ENCODE measurements around the gene TAF3.

TAF3 gene

DNA sequence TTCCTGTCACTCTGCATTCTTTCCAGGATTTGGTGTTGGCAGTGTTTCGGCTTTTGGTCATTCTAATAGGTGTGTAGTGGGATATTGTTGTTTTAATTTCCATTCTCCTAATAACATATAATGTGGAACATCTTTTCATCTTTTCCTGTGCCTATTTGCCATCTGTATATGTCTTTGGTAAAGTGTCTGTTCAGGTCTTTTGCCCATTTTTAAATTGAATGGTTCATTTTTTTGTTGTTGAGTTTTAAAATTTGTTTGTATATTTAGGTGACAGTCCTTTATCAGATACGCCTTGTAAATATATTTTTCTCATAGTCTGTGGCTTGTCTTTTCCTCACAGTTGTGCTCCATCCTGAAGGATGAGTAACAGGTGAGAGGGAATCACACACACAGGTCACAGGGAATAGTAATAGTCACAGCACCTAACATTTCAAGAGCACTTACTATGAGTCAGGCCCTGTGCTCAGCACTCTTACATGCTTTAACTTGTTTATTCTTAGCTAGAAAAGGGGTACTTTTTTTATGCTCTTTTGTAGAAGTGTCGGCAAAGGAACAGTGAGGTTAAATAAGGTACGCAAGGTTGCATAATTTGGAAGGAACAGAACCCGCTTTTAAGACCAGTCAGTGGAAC is 119.1 kb downstream of the TAF3 start:
- no peak for DNase-seq (ENCODE audit: low read depth)

DNA sequence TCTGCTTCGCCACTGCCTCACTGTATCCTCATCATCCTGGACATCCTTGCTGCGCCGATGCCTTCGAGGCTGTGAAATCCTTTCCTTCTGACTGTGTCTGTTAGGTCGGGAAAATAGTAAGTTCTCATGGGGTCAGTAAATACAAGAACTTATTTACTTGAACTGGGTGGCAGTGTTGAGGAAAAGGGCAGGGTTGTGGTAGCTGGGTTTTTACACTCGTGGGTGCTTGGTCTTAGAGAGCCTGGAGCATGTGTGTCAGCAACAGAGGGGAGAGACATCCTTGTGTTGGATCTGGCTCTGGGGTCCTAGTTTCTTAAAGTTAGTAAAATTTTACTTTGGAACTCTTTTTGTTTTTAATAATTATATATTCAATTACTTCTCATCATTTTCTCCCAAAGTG is 123.3 kb downstream of the TAF3 start:
- DNase-seq (ENCODE audit: low read depth), result no peak

DNA sequence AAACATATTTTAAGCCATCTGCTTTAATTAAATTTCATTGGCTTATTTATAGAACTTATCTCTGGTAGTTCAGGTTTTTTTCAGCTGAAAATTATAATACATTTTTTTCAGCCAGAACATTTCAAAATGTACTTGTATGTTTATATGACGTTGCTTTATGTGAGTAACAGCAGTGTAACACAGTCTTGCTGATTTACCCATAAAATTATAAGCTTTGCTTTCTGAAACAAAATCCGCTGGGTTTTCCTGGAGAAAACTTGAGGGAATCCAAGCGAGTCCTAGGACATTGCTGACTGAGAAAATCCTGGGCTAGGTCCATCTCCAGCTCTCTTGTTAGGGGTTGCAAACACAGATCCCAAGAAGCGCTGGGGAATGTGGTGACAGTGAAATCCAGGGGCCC is 124.0 kb downstream of the TAF3 start:
- DNase-seq (ENCODE audit: low read depth), result no peak

DNA sequence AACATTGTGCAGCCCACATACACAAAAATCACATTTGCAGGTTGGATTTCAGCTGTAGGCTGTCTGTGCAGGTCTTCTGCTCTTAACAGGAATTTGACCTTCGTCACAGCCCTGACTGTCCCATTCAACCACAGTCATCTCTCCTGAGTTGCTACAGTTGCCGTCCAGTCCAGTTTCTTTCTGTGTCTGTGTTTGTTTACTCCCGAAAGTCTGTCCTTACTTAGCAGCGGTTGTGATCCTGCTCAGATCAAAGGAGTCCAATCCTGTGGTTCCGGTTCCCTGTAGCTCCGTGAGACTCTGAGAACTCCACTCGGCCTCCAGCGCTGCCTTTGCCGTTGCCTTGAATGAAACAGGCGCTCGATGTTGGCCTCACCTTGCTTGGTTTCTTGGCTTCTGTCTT is 124.6 kb downstream of the TAF3 start:
- no peak for DNase-seq (ENCODE audit: low read depth)

DNA sequence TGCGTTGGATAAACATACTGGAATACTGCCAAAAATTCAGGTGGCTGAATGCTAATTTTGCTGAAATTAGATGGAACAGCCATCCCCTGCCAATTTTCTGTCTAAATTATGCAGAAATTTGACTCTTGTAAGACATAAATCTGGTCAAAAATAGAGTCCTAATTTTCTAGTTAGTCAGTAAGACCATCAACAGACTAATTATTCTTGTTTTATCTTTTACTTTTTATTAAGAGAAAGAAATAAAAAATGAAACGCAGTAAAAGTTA is 125.8 kb downstream of the TAF3 start:
- no peak for DNase-seq (ENCODE audit: low read depth)

DNA sequence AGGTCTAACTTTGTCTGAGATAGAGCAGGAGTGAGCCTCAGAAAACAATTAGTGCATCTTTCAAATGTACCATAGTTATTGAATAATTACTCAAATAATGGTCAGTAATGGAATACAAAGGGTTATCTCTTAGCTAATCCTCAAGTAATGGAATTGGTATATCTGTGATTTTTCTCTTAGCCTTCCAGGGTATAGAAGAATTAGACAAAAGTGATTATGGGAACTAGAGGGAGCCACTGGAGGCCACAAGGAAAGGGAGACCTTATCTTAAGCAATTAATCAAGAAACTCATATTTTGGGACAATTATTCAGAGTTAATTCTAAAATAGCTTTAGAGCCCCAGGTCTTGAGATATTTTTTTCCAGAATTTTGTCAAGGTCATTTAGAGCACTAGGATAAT is 126.2 kb downstream of the TAF3 start:
- no peak for DNase-seq (ENCODE audit: low read depth)

DNA sequence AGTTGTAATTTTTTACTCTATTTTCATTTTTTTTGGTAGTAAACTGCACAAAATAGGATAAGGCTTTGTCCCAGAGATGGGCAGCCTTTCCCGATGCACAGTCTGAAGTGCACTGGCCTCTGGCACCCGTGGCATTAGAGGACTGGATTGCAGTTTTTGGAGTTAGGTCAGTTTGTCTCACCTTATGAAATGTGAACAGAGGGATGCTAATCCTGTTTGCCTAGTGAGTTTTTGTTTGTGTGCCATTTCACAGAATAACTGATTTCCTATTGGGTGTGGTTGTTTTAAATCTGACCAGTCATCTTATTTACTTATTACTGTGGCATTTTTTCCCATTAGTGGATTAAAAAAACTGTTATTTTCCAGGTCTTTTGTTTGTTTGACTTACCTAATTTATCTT is 126.7 kb downstream of the TAF3 start:
- DNase-seq (ENCODE audit: low read depth), result no peak

DNA sequence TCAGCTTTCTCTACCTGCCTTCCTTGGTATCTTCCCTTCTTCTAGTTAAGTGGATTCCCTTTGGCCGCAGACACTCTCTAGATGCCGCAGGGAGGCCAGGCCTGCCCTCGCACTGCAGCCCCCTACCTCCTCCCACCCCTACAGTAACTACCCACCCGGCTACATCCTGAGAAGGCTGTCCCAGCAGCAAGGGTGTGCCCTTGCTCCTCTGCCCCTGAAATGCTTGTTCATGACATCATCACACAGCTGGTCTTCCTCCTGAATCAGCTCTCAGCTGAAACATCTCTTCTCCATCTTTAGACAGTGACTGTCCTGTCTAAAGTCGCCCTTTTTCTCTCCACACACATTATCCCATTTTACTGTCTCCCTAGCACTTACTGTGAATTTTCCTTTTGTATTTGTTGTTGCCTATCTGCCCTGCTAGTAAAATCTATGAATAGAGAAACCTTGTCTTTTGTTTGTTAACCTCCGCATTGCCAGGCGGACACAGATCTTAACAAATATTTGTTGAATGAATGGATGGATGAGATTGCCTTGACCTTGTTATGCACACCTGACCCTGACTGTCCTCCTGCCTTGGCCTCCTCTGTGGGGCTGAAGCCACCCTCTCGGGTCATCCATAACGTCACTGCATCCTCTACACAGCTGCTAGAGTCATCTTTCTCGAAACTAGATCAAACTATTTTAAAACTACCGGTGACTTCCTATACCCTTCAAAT is 127.3 kb downstream of the TAF3 start:
- DNase-seq (ENCODE audit: low read depth), result no peak

DNA sequence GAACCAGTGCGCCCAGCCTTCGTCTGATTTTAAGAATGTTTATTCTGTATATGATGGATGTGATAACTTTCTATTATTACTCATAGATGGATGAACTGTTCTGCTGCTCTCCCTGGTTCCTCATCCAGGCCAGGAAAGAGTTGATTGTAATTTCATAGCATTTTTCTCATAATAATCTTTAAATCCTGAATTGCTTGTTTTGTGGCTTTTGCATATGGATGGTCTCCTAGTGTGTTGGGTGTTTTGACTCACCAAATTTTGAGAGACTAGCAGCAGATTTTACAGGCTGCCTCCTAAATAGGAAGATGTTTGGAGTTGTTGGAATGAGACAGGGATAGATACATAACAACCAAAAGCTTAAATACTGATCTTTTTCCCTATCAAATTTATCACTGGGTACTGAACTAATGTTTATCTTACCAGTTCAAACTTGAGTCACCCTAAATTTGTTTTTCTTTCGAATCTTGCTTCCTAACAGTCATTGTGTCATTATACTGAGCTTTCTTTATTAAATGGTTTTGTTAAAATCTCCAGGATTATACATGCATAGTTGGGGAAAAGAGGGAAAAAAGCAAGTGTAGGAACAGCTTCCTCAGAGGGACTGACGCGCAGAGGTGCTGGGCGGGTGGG is 130.2 kb downstream of the TAF3 start:
- no peak for DNase-seq (ENCODE audit: low read depth)

DNA sequence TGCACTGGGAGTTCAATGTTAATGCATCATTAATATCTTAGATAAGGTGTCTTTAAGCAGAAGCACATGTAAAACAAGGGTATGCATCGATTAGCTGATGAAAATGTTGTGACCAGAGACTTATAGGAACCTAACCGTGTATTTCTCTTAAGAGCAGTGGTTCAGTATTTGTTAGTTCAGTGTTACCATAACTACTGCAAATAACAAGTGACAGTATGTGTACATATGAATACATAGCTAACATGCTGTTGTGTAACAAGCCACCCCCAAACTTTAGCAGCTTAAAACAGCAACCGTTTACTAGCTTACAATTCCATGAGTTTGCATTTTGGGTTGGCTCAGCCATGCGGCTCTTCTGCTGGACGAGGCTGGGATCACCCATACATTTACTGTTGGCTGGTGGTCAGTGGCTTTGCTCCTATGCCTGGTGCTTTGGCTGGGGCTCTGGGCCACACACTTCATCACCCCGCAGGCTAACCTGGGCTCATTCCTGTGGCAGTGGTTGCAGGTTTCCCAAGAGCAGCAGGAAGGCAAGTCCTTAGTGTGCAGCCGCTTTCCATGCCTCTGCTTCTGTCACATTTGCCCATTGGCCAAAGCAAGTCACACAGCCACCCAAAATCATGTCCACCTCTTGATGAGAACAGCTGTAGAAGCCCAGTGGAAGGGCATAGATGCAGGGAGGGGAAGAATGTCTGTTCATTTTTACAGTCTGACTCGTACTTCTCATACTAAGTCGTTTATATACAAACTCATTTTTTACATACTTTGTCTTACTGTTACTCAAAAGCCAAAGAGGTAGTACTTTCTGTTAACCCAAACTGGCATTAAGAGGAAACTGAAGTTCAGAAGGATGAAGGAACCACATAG is 132.9 kb downstream of the TAF3 start:
- no peak for DNase-seq (ENCODE audit: low read depth)

DNA sequence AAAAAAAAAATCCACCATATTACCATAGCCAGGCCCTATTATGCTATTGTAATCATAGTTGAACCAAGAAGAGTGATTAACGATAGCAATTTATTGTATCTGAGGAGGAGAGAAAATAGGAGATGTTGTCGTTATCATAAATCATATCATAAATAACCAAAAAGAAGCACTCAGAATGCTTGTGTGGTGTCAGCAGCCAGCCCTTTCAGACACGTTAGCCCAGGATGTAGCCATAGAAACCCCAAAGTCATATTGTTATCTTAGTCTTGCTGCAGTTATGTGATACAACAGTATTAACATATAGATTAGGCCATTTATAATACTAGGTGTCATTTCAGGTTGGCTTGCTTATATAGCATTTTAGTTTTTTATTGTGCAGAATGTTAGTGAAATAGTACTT is 134.0 kb downstream of the TAF3 start:
- DNase-seq (ENCODE audit: low read depth), result no peak

DNA sequence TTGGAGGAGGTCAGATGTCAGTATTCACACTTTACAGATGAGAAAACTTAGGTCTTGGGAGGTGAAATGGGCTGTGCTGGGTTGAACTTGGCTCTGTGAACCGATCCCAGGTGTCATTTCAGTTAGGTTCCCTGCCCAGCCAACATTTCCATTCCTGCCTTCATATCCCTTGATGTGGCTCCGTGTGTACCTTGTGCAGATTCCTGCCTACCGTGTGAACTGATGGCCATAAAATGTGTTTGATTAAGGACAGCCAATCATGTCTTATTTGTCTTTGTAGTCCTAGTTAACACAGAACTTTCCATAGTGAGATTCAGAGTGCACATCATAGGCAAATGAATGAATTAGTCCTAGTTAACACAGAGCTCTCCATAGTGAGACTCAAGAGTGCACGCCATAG is 135.1 kb downstream of the TAF3 start:
- no peak for DNase-seq (ENCODE audit: low read depth)

DNA sequence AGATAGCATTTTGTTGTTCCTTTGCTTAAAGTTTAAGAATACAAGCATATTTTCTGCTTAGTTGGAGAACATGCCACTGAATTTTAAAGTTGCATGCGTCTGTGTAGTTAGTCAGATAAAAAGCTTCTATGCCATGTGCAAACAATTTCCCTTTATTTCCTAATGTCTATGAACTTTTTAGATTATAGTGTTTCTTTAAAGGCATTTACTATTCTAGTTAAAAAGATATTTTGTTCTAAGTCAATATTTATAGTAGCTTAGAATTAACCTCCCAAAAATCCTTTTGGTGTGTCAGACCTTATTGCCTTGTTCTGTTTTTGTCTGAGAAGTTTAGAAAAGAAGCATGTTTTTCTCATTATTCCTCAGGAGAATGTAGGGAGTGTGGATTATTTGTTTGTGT is 137.1 kb downstream of the TAF3 start:
- no peak for DNase-seq (ENCODE audit: low read depth)

DNA sequence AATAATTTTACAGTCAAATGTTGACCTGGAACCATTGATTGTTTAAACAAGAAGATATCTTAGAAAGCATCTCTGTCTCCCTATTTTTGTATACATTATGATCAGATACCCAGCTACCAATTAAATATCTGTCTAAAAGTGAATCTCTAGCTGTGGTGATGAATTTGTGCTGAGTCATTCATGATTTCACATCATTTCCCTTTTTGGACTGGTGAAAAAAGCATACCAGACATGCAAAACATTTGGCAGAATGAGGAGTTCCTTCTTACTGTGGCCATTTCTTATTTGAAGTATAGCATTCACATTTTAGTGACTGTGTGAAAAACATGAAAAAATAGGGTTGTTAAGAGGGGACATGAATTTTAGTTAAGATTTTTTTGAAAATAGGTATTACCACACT is 138.2 kb downstream of the TAF3 start:
- no peak for DNase-seq (ENCODE audit: low read depth)

DNA sequence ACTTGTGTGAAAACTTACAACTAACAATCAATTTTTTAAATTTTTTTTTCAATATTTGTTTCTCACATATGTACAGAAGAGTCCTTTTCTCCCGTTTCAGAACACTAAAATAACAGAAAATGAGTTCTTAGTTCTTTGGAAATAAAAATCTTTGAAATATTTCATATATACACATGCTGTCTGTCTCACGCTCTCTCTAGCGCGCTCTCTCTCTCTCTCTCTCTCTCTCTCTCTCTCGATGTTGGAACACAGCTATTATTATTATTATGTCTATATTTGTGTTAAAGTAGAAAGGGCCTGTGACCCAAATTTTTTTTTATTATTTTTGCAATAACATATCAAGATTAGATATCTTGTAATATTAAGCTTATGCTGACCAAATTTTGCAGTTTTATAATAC is 139.3 kb downstream of the TAF3 start:
- DNase-seq (ENCODE audit: low read depth), result no peak

DNA sequence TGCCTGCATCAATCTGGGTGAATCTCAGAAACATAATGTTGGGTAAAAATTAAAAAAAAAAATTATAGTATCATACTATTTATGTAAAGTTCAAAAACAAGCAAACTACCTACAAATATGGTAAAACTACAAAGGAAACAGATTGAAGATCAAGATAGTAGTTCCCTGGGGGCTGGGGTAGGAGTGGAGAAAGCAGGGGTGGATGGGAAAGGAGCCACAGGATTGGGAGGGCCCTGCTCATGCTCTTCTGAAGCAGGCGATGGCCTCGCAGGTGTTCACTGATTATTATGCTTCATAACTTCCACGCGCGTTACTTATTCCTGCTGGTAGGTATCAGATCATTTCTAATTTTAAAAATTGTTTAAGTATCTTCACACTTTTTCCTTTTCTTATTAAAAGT is 140.1 kb downstream of the TAF3 start:
- no peak for DNase-seq (ENCODE audit: low read depth)

DNA sequence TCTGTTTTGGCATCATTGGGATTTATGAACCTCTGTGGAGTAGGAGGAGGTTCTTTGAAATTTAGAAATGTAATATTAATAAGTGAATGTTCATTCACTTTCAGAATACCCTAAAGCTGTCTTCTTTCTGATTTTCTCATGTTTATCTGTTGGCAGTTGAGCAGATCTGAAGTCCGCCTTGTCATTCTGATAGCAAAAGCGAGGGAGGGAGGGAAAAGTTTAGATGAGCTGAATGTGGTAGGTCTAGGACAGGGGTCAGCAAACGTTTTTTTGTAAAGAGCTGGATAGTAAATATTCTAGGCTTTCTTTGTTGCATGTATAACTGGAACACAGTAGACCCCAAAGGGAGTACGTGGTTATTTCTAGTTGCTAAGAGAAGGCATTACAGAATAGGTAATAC is 141.8 kb downstream of the TAF3 start:
- no peak for DNase-seq (ENCODE audit: low read depth)

DNA sequence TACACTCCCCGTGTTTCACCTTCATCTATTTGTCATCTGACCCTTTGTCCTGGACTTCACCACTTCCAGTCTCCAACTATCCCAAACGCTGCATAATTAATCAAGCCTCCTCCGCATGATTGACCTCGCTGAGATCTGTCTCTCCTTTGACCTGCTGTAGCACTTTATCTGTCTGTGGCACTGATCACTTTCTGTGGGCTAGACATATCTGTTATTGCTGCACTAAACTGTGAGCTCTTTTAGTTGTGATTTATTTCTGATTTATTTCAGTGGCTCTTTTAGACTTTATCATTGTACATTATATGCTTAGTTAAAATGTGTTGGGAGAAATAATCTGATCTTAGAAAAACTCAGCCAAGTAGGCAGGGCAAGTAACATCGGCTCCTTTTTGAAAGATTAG is 144.3 kb downstream of the TAF3 start:
- no peak for DNase-seq (ENCODE audit: low read depth)

DNA sequence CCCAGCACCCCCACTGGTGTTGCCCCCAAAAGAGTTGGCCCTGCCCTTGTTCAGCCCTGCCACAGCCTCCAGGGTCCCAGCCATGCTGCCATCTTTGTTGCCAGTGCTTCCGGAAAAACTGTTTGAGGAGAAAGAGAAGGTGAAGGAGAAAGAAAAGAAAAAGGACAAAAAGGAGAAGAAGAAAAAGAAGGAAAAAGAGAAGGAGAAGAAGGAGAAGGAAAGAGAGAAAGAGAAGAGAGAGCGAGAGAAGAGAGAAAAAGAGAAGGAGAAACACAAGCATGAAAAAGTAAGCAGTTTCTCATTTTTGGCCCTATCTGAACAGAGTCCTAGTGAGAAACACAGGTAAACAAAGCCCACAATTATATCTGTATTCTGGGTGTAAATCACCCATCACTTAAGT is 147.2 kb downstream of the TAF3 start:
- no peak for DNase-seq (ENCODE audit: low read depth)

DNA sequence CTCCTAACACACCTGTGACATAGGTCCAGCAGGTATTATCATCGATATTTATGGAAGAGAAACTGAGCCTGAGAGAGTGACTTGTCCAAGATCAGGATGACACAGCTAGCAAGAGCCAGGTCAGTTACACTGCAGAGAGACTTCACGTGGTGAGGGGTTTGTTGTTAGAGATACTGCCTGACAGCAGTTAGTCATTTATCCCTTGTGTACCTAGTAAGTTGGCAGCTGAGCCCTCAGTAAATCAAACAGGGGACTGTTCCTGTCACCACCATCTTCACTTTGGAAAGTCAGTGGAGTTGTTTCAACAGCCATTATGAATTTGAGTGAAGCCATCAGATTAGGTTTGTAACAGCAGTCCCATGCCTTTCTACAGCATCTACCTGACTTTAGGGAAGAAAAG is 148.7 kb downstream of the TAF3 start:
- DNase-seq (ENCODE audit: low read depth), result no peak

DNA sequence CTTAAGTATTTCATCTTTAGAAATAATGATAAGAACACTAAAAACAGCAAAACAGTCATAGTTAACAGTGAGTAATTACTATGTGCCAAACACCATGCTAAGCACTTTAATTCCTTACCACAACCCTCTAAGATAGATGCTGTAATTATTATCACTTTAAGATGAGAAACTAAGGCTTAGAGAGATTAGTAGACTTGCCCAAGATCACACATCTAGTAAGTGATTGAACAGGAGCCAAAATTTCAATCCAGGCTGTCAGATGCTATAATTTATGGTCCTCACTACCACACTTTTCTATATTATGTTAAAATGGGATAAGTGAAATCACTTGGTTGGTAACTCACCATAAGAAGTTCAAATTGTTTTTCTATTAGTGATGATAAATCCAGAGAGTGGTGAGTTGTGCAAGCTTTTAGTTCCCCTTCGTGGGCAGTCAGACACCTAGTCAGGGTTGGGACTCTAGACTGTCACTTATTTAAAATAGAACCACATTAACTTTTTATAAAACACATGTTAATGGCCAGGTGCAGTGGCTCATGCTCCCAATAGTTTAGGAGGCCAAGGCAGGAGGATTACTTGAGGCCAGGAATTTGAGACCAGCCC is 150.3 kb downstream of the TAF3 start:
- no peak for DNase-seq (ENCODE audit: low read depth)

DNA sequence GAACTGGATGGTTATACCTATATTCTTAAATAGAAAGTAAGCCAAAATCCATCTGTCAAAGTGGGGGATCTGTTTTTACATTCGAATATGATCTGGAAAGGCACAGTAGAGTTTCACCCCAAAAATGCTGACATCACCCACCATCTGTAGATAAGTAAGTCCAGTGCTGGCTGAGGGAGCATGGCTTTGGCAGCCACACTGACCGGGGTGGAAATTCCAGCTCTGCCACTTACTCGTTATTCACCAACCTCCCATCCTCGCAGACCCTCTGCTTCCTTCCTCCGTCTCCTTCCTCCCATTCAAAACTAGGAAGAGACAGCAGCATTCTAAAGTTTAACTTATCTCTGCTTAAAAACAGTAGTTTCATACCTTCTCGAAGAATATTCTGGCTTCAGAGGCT is 151.3 kb downstream of the TAF3 start:
- DNase-seq (ENCODE audit: low read depth), result no peak

DNA sequence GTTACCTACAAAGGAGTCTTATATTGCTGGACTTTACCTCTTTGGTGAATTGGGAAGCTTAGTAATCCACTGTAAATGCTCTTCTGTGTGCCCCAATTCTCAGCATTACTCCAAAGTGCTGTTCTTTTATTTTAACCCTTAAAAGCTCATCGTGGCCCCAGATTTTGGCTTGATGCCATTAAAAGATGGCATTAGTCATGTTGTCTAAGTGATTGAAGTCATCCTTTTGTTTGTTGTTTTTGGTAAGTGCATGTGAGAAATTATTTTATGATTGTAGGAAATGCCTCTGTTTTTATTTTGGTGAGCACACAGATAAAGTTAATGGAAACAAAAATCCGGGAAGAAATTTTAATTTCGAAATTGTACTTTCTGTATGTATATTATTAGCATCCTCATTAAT is 153.6 kb downstream of the TAF3 start:
- DNase-seq (ENCODE audit: low read depth), result no peak
